GM11168 (cell line): Measurements from ENCODE around the gene PRDM16.

ENCODE experiments used
- in situ Hi-C: fragments of 300-500 bp; cut with MboI; formaldehyde crosslinking; loops from one replicate; pipeline ENCODE4 v1.12.0; 2022; ENCODE audit warnings: low sequenced_read_pairs; ENCODE audit not compliant: unreplicated experiment

Gene PRDM16

GRCh38 chr1:3297756-3298155, 228.8 kb downstream of the PRDM16 start:
- in situ Hi-C loops: no loop called here

GRCh38 chr1:3298197-3298596, 229.2 kb downstream of the PRDM16 start:
- in situ Hi-C loops: no loop called here

- in situ Hi-C loops: no loop called here
Observed at GRCh38 chr1:3304246-3304645, 235.2 kb downstream of the PRDM16 start.

GRCh38 chr1:3304692-3305091, 235.7 kb downstream of the PRDM16 start:
- in situ Hi-C loops: no loop called here

GRCh38 chr1:3305156-3305555, 236.2 kb downstream of the PRDM16 start:
- in situ Hi-C loops: no loop called here

- in situ Hi-C loops: no loop called here
Observed at GRCh38 chr1:3306583-3307291, 237.7 kb downstream of the PRDM16 start.

GRCh38 chr1:3307359-3307758, 238.4 kb downstream of the PRDM16 start:
- in situ Hi-C loops: no loop called here

- in situ Hi-C loops: no loop called here
Observed at GRCh38 chr1:3308053-3308452, 239.1 kb downstream of the PRDM16 start.

- in situ Hi-C loops: no loop called here
Observed at GRCh38 chr1:3310718-3311400, 241.9 kb downstream of the PRDM16 start.

GRCh38 chr1:3311711-3312110, 242.7 kb downstream of the PRDM16 start:
- in situ Hi-C loops: no loop called here

- in situ Hi-C loops: no loop called here
Observed at GRCh38 chr1:3312310-3312897, 243.4 kb downstream of the PRDM16 start.

- in situ Hi-C loops: no loop called here
Observed at GRCh38 chr1:3312898-3313575, 244.0 kb downstream of the PRDM16 start.

GRCh38 chr1:3313576-3313950, 244.6 kb downstream of the PRDM16 start:
- in situ Hi-C loops: no loop called here

- in situ Hi-C loops: no loop called here
Observed at GRCh38 chr1:3314491-3315381, 245.7 kb downstream of the PRDM16 start.

GRCh38 chr1:3315399-3316339, 246.7 kb downstream of the PRDM16 start:
- in situ Hi-C loops: no loop called here

GRCh38 chr1:3316340-3316943, 247.4 kb downstream of the PRDM16 start:
- in situ Hi-C loops: no loop called here

- in situ Hi-C loops: no loop called here
Observed at GRCh38 chr1:3317456-3317855, 248.5 kb downstream of the PRDM16 start.

- in situ Hi-C loops: no loop called here
Observed at GRCh38 chr1:3318329-3318728, 249.3 kb downstream of the PRDM16 start.

GRCh38 chr1:3319874-3320245, 250.9 kb downstream of the PRDM16 start:
- in situ Hi-C loops: no loop called here
